Osteoblast (primary cell): ENCODE data around the gene TDRD9. TPM values are rescaled to one million over a fixed set of nuclear protein-coding genes. Genes with fewer than 3 reads are reported as not detected.
A peak's percentile ranks its signal among the peaks of the same experiment; 100 is the strongest.

Experiments used
- DNase-seq: peaks from one replicate; pipeline ENCODE4 v3.0.0; 2011; ENCODE audit warnings: low spot score, mixed read lengths; ENCODE audit not compliant: insufficient read length; ENCODE audit errors: missing footprints
- H2AFZ ChIP-seq: 2 replicates; pipeline ENCODE4 v1.6.0; 2011; ENCODE audit warnings: mild to moderate bottlenecking, low read length
- H3K27ac ChIP-seq: 2 replicates; pipeline ENCODE4 v1.5.1; 2011; ENCODE audit warnings: mild to moderate bottlenecking, low read depth, low read length, moderate library complexity
- H3K27me3 ChIP-seq: 2 replicates; pipeline ENCODE4 v1.6.0; 2012; ENCODE audit warnings: mild to moderate bottlenecking, control low read depth, inconsistent platforms, low read length, moderate library complexity; ENCODE audit not compliant: insufficient read depth
- H3K36me3 ChIP-seq: 2 replicates; pipeline ENCODE4 v1.5.1; 2011; ENCODE audit warnings: mild to moderate bottlenecking, low read length, control low read depth, moderate library complexity; ENCODE audit not compliant: insufficient read depth
- H3K4me1 ChIP-seq: 2 replicates; pipeline ENCODE4 v1.5.1; 2011; ENCODE audit warnings: mild to moderate bottlenecking, low read length, control low read depth, moderate library complexity; ENCODE audit not compliant: insufficient read depth
- H3K4me2 ChIP-seq: 2 replicates; pipeline ENCODE4 v1.6.0; 2011; ENCODE audit warnings: mild to moderate bottlenecking, low read length; ENCODE audit not compliant: insufficient read depth
- H3K4me3 ChIP-seq: fragments of 200-600 bp; sonication (generic); 3 replicates; pipeline ENCODE4 v1.5.1; 2012; ENCODE audit warnings: mild to moderate bottlenecking, low read length, inconsistent platforms; ENCODE audit not compliant: insufficient read depth
- H3K79me2 ChIP-seq: 2 replicates; pipeline ENCODE4 v1.6.0; 2012; ENCODE audit warnings: mild to moderate bottlenecking, low read length, control low read depth, inconsistent platforms; ENCODE audit not compliant: insufficient read depth
- H3K9me3 ChIP-seq: 2 replicates; pipeline ENCODE4 v1.5.1; 2011; ENCODE audit warnings: low read depth, low read length, control low read depth
- H4K20me1 ChIP-seq: 2 replicates; pipeline ENCODE4 v1.6.0; 2012; ENCODE audit warnings: mild to moderate bottlenecking, low read length, control low read depth; ENCODE audit not compliant: insufficient read depth
- CTCF ChIP-seq: IDR thresholded peaks from 2 replicates; pipeline ENCODE4 v1.5.1; 2011; ENCODE audit warnings: mild to moderate bottlenecking, low read depth, low read length, moderate library complexity; ENCODE audit errors: extremely low read depth
- total RNA-seq: library from RNA; depleted of rRNA; stranded (reverse); fragments of >200 nt; gene quantifications from 2 replicates; pipeline ENCODE4 v1.2.3, GENCODE V29; 2012

The TDRD9 gene
- total RNA-seq, 1 donor, result 1.1 TPM

GRCh38 chr14:104085032-104085888, 157.0 kb downstream of the TDRD9 start, which contains the start of gene ASPG:
ASPG (plus strand) TSS chr14:104085700; CDS start chr14:104085771, 71 bp downstream.
- no peaks in the 10 kb centered on the region for H3K36me3 ChIP-seq
- H4K20me1 ChIP-seq, result no peaks in the 10 kb centered on the region
- peak; percentile 92 for DNase-seq
- H3K4me3 ChIP-seq, result no peak within 1 kb of the TSS
- peaks cover 3% of the 10 kb centered on the region for H3K27me3 ChIP-seq
- no peak for TF ChIP-seq CTCF
- H3K4me1 ChIP-seq, result no peaks in the 10 kb centered on the region
- H3K27ac ChIP-seq, result no peak within 1 kb of the TSS
- H3K79me2 ChIP-seq, result no peaks in the 10 kb centered on the region
- H3K4me2 ChIP-seq, result no peak within 1 kb of the TSS
- no peak within 1 kb of the TSS for H2AFZ ChIP-seq
- H3K9me3 ChIP-seq, result no peaks in the 10 kb centered on the region

- Histone ChIP-seq H3K4me2 (no peak overlapping the region), H2AFZ (no peak overlapping the region), H3K36me3 (no peaks in the 10 kb centered on the region), H3K27ac (no peak overlapping the region), H3K79me2 (no peaks in the 10 kb centered on the region), H3K4me1 (no peaks in the 10 kb centered on the region), H4K20me1 (no peaks in the 10 kb centered on the region), H3K9me3 (no peaks in the 10 kb centered on the region), H3K4me3 (no peak overlapping the region), H3K27me3 (peaks cover 3% of the 10 kb centered on the region)
- DNase-seq, result no peak
- no peak for TF ChIP-seq CTCF
Measured at GRCh38 chr14:104085889-104086201, 157.6 kb downstream of the TDRD9 start.

- no peak for TF ChIP-seq CTCF
- H3K4me2 ChIP-seq, result no peak overlapping the region
- DNase-seq, result peak; percentile 90
- H3K4me1 ChIP-seq, result no peaks in the 10 kb centered on the region
- H3K4me3 ChIP-seq, result no peak overlapping the region
- no peaks in the 10 kb centered on the region for H4K20me1 ChIP-seq
- peaks cover 3% of the 10 kb centered on the region for H3K27me3 ChIP-seq
- no peaks in the 10 kb centered on the region for H3K79me2 ChIP-seq
- H3K9me3 ChIP-seq, result no peaks in the 10 kb centered on the region
- no peaks in the 10 kb centered on the region for H3K36me3 ChIP-seq
- H2AFZ ChIP-seq, result no peak overlapping the region
- H3K27ac ChIP-seq, result no peak overlapping the region
Measured at GRCh38 chr14:104086210-104086660, 158.0 kb downstream of the TDRD9 start.

- Histone ChIP-seq H4K20me1 (no peaks in the 10 kb centered on the region), H3K9me3 (no peaks in the 10 kb centered on the region), H2AFZ (no peak overlapping the region), H3K4me1 (no peaks in the 10 kb centered on the region), H3K4me2 (no peak overlapping the region), H3K4me3 (no peak overlapping the region), H3K79me2 (no peaks in the 10 kb centered on the region), H3K27ac (no peak overlapping the region), H3K36me3 (no peaks in the 10 kb centered on the region), H3K27me3 (peaks cover 3% of the 10 kb centered on the region)
- peak; percentile 91 for DNase-seq
- TF ChIP-seq CTCF, result no peak
Measured at GRCh38 chr14:104086661-104087461, 158.6 kb downstream of the TDRD9 start.
